GM12878 (cell line): ENCODE measurements around the gene URI1. TPM values are rescaled to one million over a fixed set of nuclear protein-coding genes. Genes with fewer than 3 reads are reported as not detected.

ENCODE experiments used
- BHLHE40 ChIP-seq, 2 experiments: fragments of 450-650 bp in 1 of 2; IDR thresholded peaks; 2 replicates each; pipeline ENCODE4 v1.6.1; 2011 to 2017; ENCODE audit warnings: low read depth in 2 of 2, borderline replicate concordance in 1 of 2, improper control_type of control experiment in 1 of 2, low read length in 1 of 2, mild to moderate bottlenecking in 1 of 2
- CBX5 ChIP-seq: sonication (generic); IDR thresholded peaks from 2 replicates; pipeline ENCODE4 v1.6.1; 2016; ENCODE audit warnings: low read depth, moderate library complexity, mild to moderate bottlenecking, inconsistent platforms
- CUX1 ChIP-seq: IDR thresholded peaks from 2 replicates; pipeline ENCODE4 v1.6.1; 2012; ENCODE audit warnings: improper control_type of control experiment, low read depth, low read length; ENCODE audit not compliant: insufficient replicate concordance
- ELK1 ChIP-seq: IDR thresholded peaks from 2 replicates; pipeline ENCODE4 v1.6.1; 2012; ENCODE audit warnings: low read depth, low read length, improper control_type of control experiment
- PBX3 ChIP-seq: IDR thresholded peaks from 2 replicates; pipeline ENCODE4 v1.6.1; 2011; ENCODE audit warnings: mild to moderate bottlenecking, low read depth, low read length, moderate library complexity; ENCODE audit not compliant: insufficient replicate concordance
- TCF3 ChIP-seq: IDR thresholded peaks from 2 replicates; pipeline ENCODE4 v1.6.1; 2012; ENCODE audit warnings: low read depth, mild to moderate bottlenecking, low read length, borderline replicate concordance; ENCODE audit not compliant: insufficient read depth
- polyA plus RNA-seq, 11 experiments: library from polyadenylated mRNA; depleted of rRNA in 4 of 11; unstranded in 6 of 11; stranded (reverse) in 5 of 11; fragments of >200 nt; fragmentation: Nextera tagmentation in 4 of 11; fragmentation: Illumina TruSeq in 1 of 11; extraction: Ambion mirVana in 4 of 11; extraction: Trizol in 1 of 11; gene quantifications; 1 replicate in 1 of 11; 2 replicates in 10 of 11; pipeline versions ENCODE4 v1.2.1 to v1.2.3, GENCODE V29; 2011 to 2016; ENCODE audit warnings: inconsistent platforms in 2 of 11, missing spikeins in 2 of 11, low read depth in 1 of 11
- total RNA-seq, 4 experiments: library from RNA; depleted of rRNA in 3 of 4; stranded (reverse); fragments of >200 nt in 3 of 4; fragmentation: Illumina TruSeq in 1 of 4; extraction: Trizol in 1 of 4; gene quantifications; 2 replicates each; pipeline versions ENCODE4 v1.2.1 to v1.2.3, GENCODE V29; 2013 to 2021
- TF ChIP-seq, protein P1 (sequence below): fragments of 450-650 bp; conservative IDR thresholded peaks from 2 replicates; pipeline ENCODE4 v1.6.1; 2017; ENCODE audit warnings: mild to moderate bottlenecking, moderate library complexity
- TF ChIP-seq, protein P2 (sequence below): IDR thresholded peaks from 2 replicates; pipeline ENCODE4 v1.6.1; 2011; ENCODE audit warnings: low read depth, low read length, improper control_type of control experiment, borderline replicate concordance

The URI1 gene
- total and polyA plus RNA-seq, 10 of the 15 experiments (the other 5 are each of a cell fraction or from before 2014, with no cell fraction given) = 15.2 to 94.2 (median 47.9) TPM

GRCh38 chr19:29926801-29927200 is 15.2 kb upstream of the URI1 start (continued):
- TF ChIP-seq ELK1 (no peak), BHLHE40 (IDR thresholded peaks at IDR 0.05; ENCODE audit: borderline replicate concordance in 1 of 2, low read depth in 2 of 2, low read length in 1 of 2) (no peak), CUX1 (no peak), PBX3 (no peak), TCF3 (no peak), CBX5 (no peak)
- TF ChIP-seq, protein P1, sequence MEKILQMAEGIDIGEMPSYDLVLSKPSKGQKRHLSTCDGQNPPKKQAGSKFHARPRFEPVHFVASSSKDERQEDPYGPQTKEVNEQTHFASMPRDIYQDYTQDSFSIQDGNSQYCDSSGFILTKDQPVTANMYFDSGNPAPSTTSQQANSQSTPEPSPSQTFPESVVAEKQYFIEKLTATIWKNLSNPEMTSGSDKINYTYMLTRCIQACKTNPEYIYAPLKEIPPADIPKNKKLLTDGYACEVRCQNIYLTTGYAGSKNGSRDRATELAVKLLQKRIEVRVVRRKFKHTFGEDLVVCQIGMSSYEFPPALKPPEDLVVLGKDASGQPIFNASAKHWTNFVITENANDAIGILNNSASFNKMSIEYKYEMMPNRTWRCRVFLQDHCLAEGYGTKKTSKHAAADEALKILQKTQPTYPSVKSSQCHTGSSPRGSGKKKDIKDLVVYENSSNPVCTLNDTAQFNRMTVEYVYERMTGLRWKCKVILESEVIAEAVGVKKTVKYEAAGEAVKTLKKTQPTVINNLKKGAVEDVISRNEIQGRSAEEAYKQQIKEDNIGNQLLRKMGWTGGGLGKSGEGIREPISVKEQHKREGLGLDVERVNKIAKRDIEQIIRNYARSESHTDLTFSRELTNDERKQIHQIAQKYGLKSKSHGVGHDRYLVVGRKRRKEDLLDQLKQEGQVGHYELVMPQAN = no peak
- TF ChIP-seq, protein P2, sequence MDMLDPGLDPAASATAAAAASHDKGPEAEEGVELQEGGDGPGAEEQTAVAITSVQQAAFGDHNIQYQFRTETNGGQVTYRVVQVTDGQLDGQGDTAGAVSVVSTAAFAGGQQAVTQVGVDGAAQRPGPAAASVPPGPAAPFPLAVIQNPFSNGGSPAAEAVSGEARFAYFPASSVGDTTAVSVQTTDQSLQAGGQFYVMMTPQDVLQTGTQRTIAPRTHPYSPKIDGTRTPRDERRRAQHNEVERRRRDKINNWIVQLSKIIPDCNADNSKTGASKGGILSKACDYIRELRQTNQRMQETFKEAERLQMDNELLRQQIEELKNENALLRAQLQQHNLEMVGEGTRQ = no peak
